PFSK-1 (cell line): ENCODE measurements around the gene CCDC43.

ENCODE experiments used
- FOXP2 ChIP-seq: optimal IDR thresholded peaks from 2 replicates; pipeline ENCODE3; 2011; ENCODE audit warnings: borderline replicate concordance, control low read depth, inconsistent platforms; ENCODE audit not compliant: insufficient read depth; ENCODE audit errors: extremely low read length, extremely low read depth
- POLR2AphosphoS5 ChIP-seq: IDR thresholded peaks from 2 replicates; pipeline ENCODE4 v1.6.1; 2012; ENCODE audit warnings: low read depth, mild to moderate bottlenecking, control low read depth, low read length, moderate library complexity
- REST ChIP-seq, 2 experiments: IDR thresholded peaks; 2 replicates each; pipeline versions ENCODE4 v1.6.1 to v1.8.0; 2011 to 2012; ENCODE audit warnings: low read depth in 2 of 2, low read length in 2 of 2, control low read depth in 1 of 2, inconsistent platforms in 1 of 2, mild to moderate bottlenecking in 1 of 2, moderate library complexity in 1 of 2; ENCODE audit not compliant: insufficient read depth in 1 of 2
- SIN3A ChIP-seq: IDR thresholded peaks from 2 replicates; pipeline ENCODE4 v1.6.1; 2012; ENCODE audit warnings: mild to moderate bottlenecking, low read length, moderate library complexity, borderline replicate concordance; ENCODE audit not compliant: insufficient read depth
- TAF1 ChIP-seq: IDR thresholded peaks from 2 replicates; pipeline ENCODE4 v1.6.1; 2012; ENCODE audit warnings: low read length, control low read depth, borderline replicate concordance; ENCODE audit not compliant: insufficient read depth

CCDC43 gene

GRCh38 chr17:44693609-44694008 is 4.0 kb upstream of the CCDC43 start:
- TF ChIP-seq FOXP2 (no peak), TAF1 (no peak), POLR2AphosphoS5 (no peak), REST (IDR thresholded peaks at IDR 0.05; ENCODE audit: insufficient read depth in 1 of 2, low read depth in 2 of 2, low read length in 2 of 2) (no peak), SIN3A (no peak)

- TF ChIP-seq POLR2AphosphoS5 (no peak), FOXP2 (no peak), REST (IDR thresholded peaks at IDR 0.05; ENCODE audit: insufficient read depth in 1 of 2, low read depth in 2 of 2, low read length in 2 of 2) (no peak), SIN3A (no peak), TAF1 (no peak)
These were observed 700 bp downstream of the CCDC43 start for GRCh38 chr17:44688675-44689476.

GRCh38 chr17:44688200-44688599 is 1.4 kb downstream of the CCDC43 start:
- no peak for TF ChIP-seq POLR2AphosphoS5
- TF ChIP-seq FOXP2: no peak
- no peak for TF ChIP-seq REST (IDR thresholded peaks at IDR 0.05; ENCODE audit: insufficient read depth in 1 of 2, low read depth in 2 of 2, low read length in 2 of 2)
- TF ChIP-seq TAF1: no peak
- no peak for TF ChIP-seq SIN3A

GRCh38 chr17:44687756-44688155 is 1.8 kb downstream of the CCDC43 start:
- no peak for TF ChIP-seq TAF1
- TF ChIP-seq FOXP2: no peak
- TF ChIP-seq POLR2AphosphoS5: no peak
- TF ChIP-seq REST (IDR thresholded peaks at IDR 0.05; ENCODE audit: insufficient read depth in 1 of 2, low read depth in 2 of 2, low read length in 2 of 2): no peak
- no peak for TF ChIP-seq SIN3A

- TF ChIP-seq REST (IDR thresholded peaks at IDR 0.05; ENCODE audit: insufficient read depth in 1 of 2, low read depth in 2 of 2, low read length in 2 of 2) (no peak), TAF1 (no peak), SIN3A (no peak), POLR2AphosphoS5 (no peak), FOXP2 (no peak)
These were observed 12.4 kb downstream of the CCDC43 start for GRCh38 chr17:44677136-44677535.
